Measurements from ENCODE around the gene AMN.

- TF ChIP-seq, protein P1, sequence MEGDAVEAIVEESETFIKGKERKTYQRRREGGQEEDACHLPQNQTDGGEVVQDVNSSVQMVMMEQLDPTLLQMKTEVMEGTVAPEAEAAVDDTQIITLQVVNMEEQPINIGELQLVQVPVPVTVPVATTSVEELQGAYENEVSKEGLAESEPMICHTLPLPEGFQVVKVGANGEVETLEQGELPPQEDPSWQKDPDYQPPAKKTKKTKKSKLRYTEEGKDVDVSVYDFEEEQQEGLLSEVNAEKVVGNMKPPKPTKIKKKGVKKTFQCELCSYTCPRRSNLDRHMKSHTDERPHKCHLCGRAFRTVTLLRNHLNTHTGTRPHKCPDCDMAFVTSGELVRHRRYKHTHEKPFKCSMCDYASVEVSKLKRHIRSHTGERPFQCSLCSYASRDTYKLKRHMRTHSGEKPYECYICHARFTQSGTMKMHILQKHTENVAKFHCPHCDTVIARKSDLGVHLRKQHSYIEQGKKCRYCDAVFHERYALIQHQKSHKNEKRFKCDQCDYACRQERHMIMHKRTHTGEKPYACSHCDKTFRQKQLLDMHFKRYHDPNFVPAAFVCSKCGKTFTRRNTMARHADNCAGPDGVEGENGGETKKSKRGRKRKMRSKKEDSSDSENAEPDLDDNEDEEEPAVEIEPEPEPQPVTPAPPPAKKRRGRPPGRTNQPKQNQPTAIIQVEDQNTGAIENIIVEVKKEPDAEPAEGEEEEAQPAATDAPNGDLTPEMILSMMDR (IDR thresholded peaks at IDR 0.05): no peak
- TF ChIP-seq POLR2A (IDR thresholded peaks at IDR 0.05) (no peak), POLR2AphosphoS5 (IDR thresholded peaks at IDR 0.05; ENCODE audit: insufficient read depth in 1 of 2, low read depth in 1 of 2) (no peak)
These were observed 55.0 kb downstream of the AMN start for GRCh38 chr14:102977475-102977874.
